ENCODE data around the gene EXOC4. TPM values are rescaled to one million over a fixed set of nuclear protein-coding genes. Genes with fewer than 3 reads are reported as not detected.

EXOC4 gene
- total RNA-seq, 3 donors from 2014 or later: 88.3 to 136 (median 99.6) TPM

GRCh38 chr7:133246558-133246957 lies 6.3 kb upstream of the EXOC4 start:
- no peaks in the 10 kb centered on the region for H3K4me1 ChIP-seq
- no peak overlapping the region for H3K27ac ChIP-seq
- TF ChIP-seq POLR2AphosphoS5 (IDR thresholded peaks at IDR 0.05) (no peak), POLR2A (IDR thresholded peaks at IDR 0.05) (no peak), CTCF (IDR thresholded peaks at IDR 0.05) (no peak)
- DNase-seq (ENCODE audit: low spot score in 2 of 2): no peak
- no peaks in the 10 kb centered on the region for H3K27me3 ChIP-seq
- intact Hi-C loops (cut with DNase I; ENCODE audit: low total_unique reads): no loop called here
- H3K9me3 ChIP-seq: no peaks in the 10 kb centered on the region
- no peak overlapping the region for H3K4me3 ChIP-seq
- no peaks in the 10 kb centered on the region for H3K36me3 ChIP-seq

- TF ChIP-seq POLR2A (IDR thresholded peaks at IDR 0.05): no peak
- no peak for TF ChIP-seq POLR2AphosphoS5 (IDR thresholded peaks at IDR 0.05)
- no peak for TF ChIP-seq CTCF (IDR thresholded peaks at IDR 0.05)
- intact Hi-C loops (cut with DNase I; ENCODE audit: low total_unique reads): no loop called here
- no peaks in the 10 kb centered on the region for H3K9me3 ChIP-seq
- DNase-seq (ENCODE audit: low spot score in 2 of 2): no peak
- no peaks in the 10 kb centered on the region for H3K27me3 ChIP-seq
- no peaks in the 10 kb centered on the region for H3K36me3 ChIP-seq
- H3K4me1 ChIP-seq: no peaks in the 10 kb centered on the region
- no peak overlapping the region for H3K4me3 ChIP-seq
- no peak overlapping the region for H3K27ac ChIP-seq
Observed at GRCh38 chr7:133248901-133249300, 4.0 kb upstream of the EXOC4 start.

- Histone ChIP-seq H3K27ac (no peak overlapping the region), H3K36me3 (no peaks in the 10 kb centered on the region), H3K9me3 (no peaks in the 10 kb centered on the region), H3K27me3 (no peaks in the 10 kb centered on the region), H3K4me1 (no peaks in the 10 kb centered on the region), H3K4me3 (peak overlapping the region in 2 of 3 donors; percentile 86 to 88)
- intact Hi-C loops (cut with DNase I; ENCODE audit: low total_unique reads): no loop called here
- no peak for DNase-seq (ENCODE audit: low spot score in 2 of 2)
- TF ChIP-seq CTCF (IDR thresholded peaks at IDR 0.05): no peak
- TF ChIP-seq POLR2A (IDR thresholded peaks at IDR 0.05): no peak
- no peak for TF ChIP-seq POLR2AphosphoS5 (IDR thresholded peaks at IDR 0.05)
Observed at GRCh38 chr7:133252506-133252857, 396 bp upstream of the EXOC4 start.

- no peak for DNase-seq (ENCODE audit: low spot score in 2 of 2)
- Histone ChIP-seq H3K36me3 (no peaks in the 10 kb centered on the region), H3K9me3 (no peaks in the 10 kb centered on the region), H3K4me1 (no peaks in the 10 kb centered on the region), H3K27ac (peak overlapping the region; percentile 89 to 90), H3K27me3 (no peaks in the 10 kb centered on the region), H3K4me3 (peak overlapping the region; percentile 86 to 88 (median 88))
- TF ChIP-seq POLR2A (IDR thresholded peaks at IDR 0.05): no peak
- TF ChIP-seq POLR2AphosphoS5 (IDR thresholded peaks at IDR 0.05): no peak
- no peak for TF ChIP-seq CTCF (IDR thresholded peaks at IDR 0.05)
- intact Hi-C loops (cut with DNase I; ENCODE audit: low total_unique reads): no loop called here
Observed at GRCh38 chr7:133253519-133253875, 619 bp downstream of the EXOC4 start.

GRCh38 chr7:133255486-133255885 lies 2.6 kb downstream of the EXOC4 start:
- TF ChIP-seq CTCF (IDR thresholded peaks at IDR 0.05) (no peak), POLR2AphosphoS5 (IDR thresholded peaks at IDR 0.05) (no peak), POLR2A (IDR thresholded peaks at IDR 0.05) (no peak)
- H3K4me1 ChIP-seq: no peaks in the 10 kb centered on the region
- no peak for DNase-seq (ENCODE audit: low spot score in 2 of 2)
- no peaks in the 10 kb centered on the region for H3K9me3 ChIP-seq
- intact Hi-C loops (cut with DNase I; ENCODE audit: low total_unique reads): no loop called here
- H3K27me3 ChIP-seq: no peaks in the 10 kb centered on the region
- no peaks in the 10 kb centered on the region for H3K36me3 ChIP-seq
- H3K4me3 ChIP-seq: no peak overlapping the region
- H3K27ac ChIP-seq: no peak overlapping the region
